Stimulated activated naive CD4-positive, alpha-beta T cell treated with Interleukin-2 at 50 U/mL for 16 hours (primary cell): ENCODE measurements around the gene ADAMTSL3.
"Not testable (repeated sequence)": the region's sequence is repeated elsewhere in the genome, so short reads cannot be mapped to it uniquely, and the experiment has no call there.

ENCODE experiments used
- DNase-seq: peaks from one replicate; lab custom pipeline; 2025; lab: John Stamatoyannopoulos, UW

The ADAMTSL3 gene

GRCh38 chr15:83753872-83754493, 100.1 kb downstream of the ADAMTSL3 start:
- DNase-seq = no peak

- DNase-seq = not testable (repeated sequence)
These were observed 103.4 kb downstream of the ADAMTSL3 start for GRCh38 chr15:83757291-83757690.

GRCh38 chr15:83762367-83762766, 108.4 kb downstream of the ADAMTSL3 start:
- no peak for DNase-seq

GRCh38 chr15:83764201-83764838, 110.4 kb downstream of the ADAMTSL3 start:
- DNase-seq = no peak

- DNase-seq = no peak
These were observed 112.4 kb downstream of the ADAMTSL3 start for GRCh38 chr15:83766339-83766738.

GRCh38 chr15:83767741-83768140, 113.8 kb downstream of the ADAMTSL3 start:
- DNase-seq = no peak

- DNase-seq = no peak
These were observed 115.6 kb downstream of the ADAMTSL3 start for GRCh38 chr15:83769411-83769999.

- DNase-seq = no peak
These were observed 121.8 kb downstream of the ADAMTSL3 start for GRCh38 chr15:83775738-83776137.

GRCh38 chr15:83776986-83777385, 123.1 kb downstream of the ADAMTSL3 start:
- DNase-seq = no peak

GRCh38 chr15:83783227-83783626, 129.3 kb downstream of the ADAMTSL3 start:
- no peak for DNase-seq

- DNase-seq = no peak
These were observed 131.1 kb downstream of the ADAMTSL3 start for GRCh38 chr15:83784975-83785374.

GRCh38 chr15:83786336-83786735, 132.4 kb downstream of the ADAMTSL3 start:
- DNase-seq = no peak

GRCh38 chr15:83793069-83793468, 139.1 kb downstream of the ADAMTSL3 start:
- DNase-seq = no peak

- no peak for DNase-seq
These were observed 140.3 kb downstream of the ADAMTSL3 start for GRCh38 chr15:83794209-83794608.

- no peak for DNase-seq
These were observed 155.4 kb downstream of the ADAMTSL3 start for GRCh38 chr15:83809345-83809744.

- DNase-seq = no peak
These were observed 156.2 kb downstream of the ADAMTSL3 start for GRCh38 chr15:83810110-83810509.

GRCh38 chr15:83813682-83814081, 159.8 kb downstream of the ADAMTSL3 start:
- no peak for DNase-seq

GRCh38 chr15:83815506-83815905, 161.6 kb downstream of the ADAMTSL3 start:
- no peak for DNase-seq

- DNase-seq = no peak
These were observed 162.4 kb downstream of the ADAMTSL3 start for GRCh38 chr15:83816124-83816883.

- no peak for DNase-seq
These were observed 164.7 kb downstream of the ADAMTSL3 start for GRCh38 chr15:83818591-83818990.

GRCh38 chr15:83830381-83830780, 176.5 kb downstream of the ADAMTSL3 start:
- DNase-seq = no peak

GRCh38 chr15:83833569-83833968, 179.6 kb downstream of the ADAMTSL3 start:
- no peak for DNase-seq

GRCh38 chr15:83835479-83835878, 181.6 kb downstream of the ADAMTSL3 start:
- no peak for DNase-seq
